Vagina (tissue), 2 donors: ENCODE measurements around the gene GUCD1. TPM values are rescaled to one million over a fixed set of nuclear protein-coding genes. Genes with fewer than 3 reads are reported as not detected.

Source experiments
- DNase-seq, 2 donors: peaks; one replicate each; pipeline ENCODE4 v3.0.0-alpha.2; 2017; ENCODE audit errors: extremely low spot score in 2 of 2
- H3K27ac ChIP-seq: fragments of 200-600 bp; sonication (generic); one replicate; pipeline ENCODE4 v1.5.1; 2019
- H3K27me3 ChIP-seq: fragments of 200-600 bp; sonication (generic); one replicate; pipeline ENCODE4 v1.5.1; 2019
- H3K36me3 ChIP-seq, 2 donors: fragments of 200-600 bp; sonication (generic); one replicate each; pipeline ENCODE4 v1.5.1; 2017 to 2019
- H3K4me1 ChIP-seq: fragments of 200-600 bp; sonication (generic); one replicate; pipeline ENCODE4 v1.5.1; 2019
- H3K4me3 ChIP-seq, 2 donors: fragments of 200-600 bp; sonication (generic); 1 replicate in 1 of 2; 2 replicates in 1 of 2; pipeline ENCODE4 v1.5.1; 2016 to 2019
- H3K9me3 ChIP-seq: fragments of 200-600 bp; sonication (generic); one replicate; pipeline ENCODE4 v1.5.1; 2019
- POLR2A ChIP-seq, 2 donors: fragments of 450-650 bp; IDR thresholded peaks; one replicate each; pipeline ENCODE4 v1.6.1; 2017; ENCODE audit warnings: antibody characterized with exemption in 2 of 2, mild to moderate bottlenecking in 2 of 2, moderate library complexity in 2 of 2
- POLR2AphosphoS5 ChIP-seq, 2 donors: sonication (generic); formaldehyde crosslinking; IDR thresholded peaks; one replicate each; pipeline ENCODE4 v1.9.0; 2017; ENCODE audit warnings: antibody characterized with exemption in 2 of 2, mild to moderate bottlenecking in 2 of 2, low read depth in 1 of 2; ENCODE audit not compliant: insufficient read depth in 1 of 2
- intact Hi-C: fragments of 100-400 bp; cut with DNase I; formaldehyde crosslinking; loops from one replicate; pipeline ENCODE4 v1.15.1; 2023
- total RNA-seq: library from RNA; depleted of rRNA; stranded (reverse); fragments of >200 nt; gene quantifications from one replicate; pipeline ENCODE4 v1.2.3, GENCODE V29; 2016
- TF ChIP-seq, protein P1 (sequence below), 3 experiments: fragments of 450-650 bp in 2 of 3; fragments of 200-600 bp in 1 of 3; sonication (generic) in 1 of 3; IDR thresholded peaks; one replicate each; pipeline ENCODE4 v1.5.1; 2017 to 2019; ENCODE audit warnings: antibody characterized with exemption in 3 of 3, mild to moderate bottlenecking in 2 of 3, moderate library complexity in 2 of 3

Gene GUCD1
- total RNA-seq, 1 donor from 2014 or later: 81.8 TPM

- TF ChIP-seq, protein P1, sequence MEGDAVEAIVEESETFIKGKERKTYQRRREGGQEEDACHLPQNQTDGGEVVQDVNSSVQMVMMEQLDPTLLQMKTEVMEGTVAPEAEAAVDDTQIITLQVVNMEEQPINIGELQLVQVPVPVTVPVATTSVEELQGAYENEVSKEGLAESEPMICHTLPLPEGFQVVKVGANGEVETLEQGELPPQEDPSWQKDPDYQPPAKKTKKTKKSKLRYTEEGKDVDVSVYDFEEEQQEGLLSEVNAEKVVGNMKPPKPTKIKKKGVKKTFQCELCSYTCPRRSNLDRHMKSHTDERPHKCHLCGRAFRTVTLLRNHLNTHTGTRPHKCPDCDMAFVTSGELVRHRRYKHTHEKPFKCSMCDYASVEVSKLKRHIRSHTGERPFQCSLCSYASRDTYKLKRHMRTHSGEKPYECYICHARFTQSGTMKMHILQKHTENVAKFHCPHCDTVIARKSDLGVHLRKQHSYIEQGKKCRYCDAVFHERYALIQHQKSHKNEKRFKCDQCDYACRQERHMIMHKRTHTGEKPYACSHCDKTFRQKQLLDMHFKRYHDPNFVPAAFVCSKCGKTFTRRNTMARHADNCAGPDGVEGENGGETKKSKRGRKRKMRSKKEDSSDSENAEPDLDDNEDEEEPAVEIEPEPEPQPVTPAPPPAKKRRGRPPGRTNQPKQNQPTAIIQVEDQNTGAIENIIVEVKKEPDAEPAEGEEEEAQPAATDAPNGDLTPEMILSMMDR (IDR thresholded peaks at IDR 0.05): no peak
- TF ChIP-seq POLR2A (IDR thresholded peaks at IDR 0.05): no peak
- no peak for TF ChIP-seq POLR2AphosphoS5 (IDR thresholded peaks at IDR 0.05; ENCODE audit: insufficient read depth in 1 of 2, low read depth in 1 of 2)
- Histone ChIP-seq H3K4me3 (no peak overlapping the region), H3K4me1 (peaks cover 10% of the 10 kb centered on the region), H3K27ac (no peak overlapping the region), H3K27me3 (no peaks in the 10 kb centered on the region), H3K36me3 (peaks cover 0 to 18% of the 10 kb centered on the region in 2 donors), H3K9me3 (no peaks in the 10 kb centered on the region)
- intact Hi-C loops: no loop called here
- DNase-seq: no peak
Measured at GRCh38 chr22:24590596-24591173, 35.7 kb upstream of the GUCD1 start.

GRCh38 chr22:24589518-24590030 lies 34.6 kb upstream of the GUCD1 start:
- peaks cover 0 to 18% of the 10 kb centered on the region in 2 donors for H3K36me3 ChIP-seq
- no peak for DNase-seq
- H3K9me3 ChIP-seq: no peaks in the 10 kb centered on the region
- intact Hi-C loops: no loop called here
- H3K27ac ChIP-seq: no peak overlapping the region
- no peak overlapping the region for H3K4me3 ChIP-seq
- peaks cover 10% of the 10 kb centered on the region for H3K4me1 ChIP-seq
- no peaks in the 10 kb centered on the region for H3K27me3 ChIP-seq
- no peak for TF ChIP-seq POLR2AphosphoS5 (IDR thresholded peaks at IDR 0.05; ENCODE audit: insufficient read depth in 1 of 2, low read depth in 1 of 2)
- TF ChIP-seq, protein P1 (IDR thresholded peaks at IDR 0.05): no peak

- Histone ChIP-seq H3K36me3 (peaks cover 0 to 18% of the 10 kb centered on the region in 2 donors), H3K27me3 (no peaks in the 10 kb centered on the region), H3K4me1 (peaks cover 11% of the 10 kb centered on the region), H3K27ac (no peak overlapping the region), H3K9me3 (no peaks in the 10 kb centered on the region), H3K4me3 (no peak overlapping the region)
- intact Hi-C loops: no loop called here
- DNase-seq: no peak
- no peak for TF ChIP-seq POLR2A (IDR thresholded peaks at IDR 0.05)
- no peak for TF ChIP-seq POLR2AphosphoS5 (IDR thresholded peaks at IDR 0.05; ENCODE audit: insufficient read depth in 1 of 2, low read depth in 1 of 2)
- TF ChIP-seq, protein P1 (IDR thresholded peaks at IDR 0.05): no peak
Measured at GRCh38 chr22:24588757-24589481, 34.0 kb upstream of the GUCD1 start.

- Histone ChIP-seq H3K4me3 (no peak overlapping the region), H3K36me3 (peaks cover 0 to 18% of the 10 kb centered on the region in 2 donors), H3K4me1 (peaks cover 11% of the 10 kb centered on the region), H3K9me3 (no peaks in the 10 kb centered on the region), H3K27me3 (no peaks in the 10 kb centered on the region), H3K27ac (no peak overlapping the region)
- TF ChIP-seq POLR2AphosphoS5 (IDR thresholded peaks at IDR 0.05; ENCODE audit: insufficient read depth in 1 of 2, low read depth in 1 of 2): no peak
- TF ChIP-seq, protein P1 (IDR thresholded peaks at IDR 0.05): no peak
- TF ChIP-seq POLR2A (IDR thresholded peaks at IDR 0.05): no peak
- intact Hi-C loops: no loop called here
- DNase-seq: no peak
Measured at GRCh38 chr22:24588381-24588756, 33.4 kb upstream of the GUCD1 start.

GRCh38 chr22:24587948-24588347 lies 33.0 kb upstream of the GUCD1 start:
- DNase-seq: no peak
- Histone ChIP-seq H3K4me1 (peaks cover 13% of the 10 kb centered on the region), H3K27ac (no peak overlapping the region), H3K27me3 (no peaks in the 10 kb centered on the region), H3K36me3 (peaks cover 0 to 18% of the 10 kb centered on the region in 2 donors), H3K4me3 (no peak overlapping the region), H3K9me3 (no peaks in the 10 kb centered on the region)
- intact Hi-C loops: no loop called here
- TF ChIP-seq POLR2A (IDR thresholded peaks at IDR 0.05) (no peak), POLR2AphosphoS5 (IDR thresholded peaks at IDR 0.05; ENCODE audit: insufficient read depth in 1 of 2, low read depth in 1 of 2) (no peak)
- TF ChIP-seq, protein P1 (IDR thresholded peaks at IDR 0.05): no peak
